GM12801 (cell line): ENCODE measurements around the gene SEMA4D.

Experiments
- CTCF ChIP-seq: IDR thresholded peaks from one replicate; pipeline ENCODE4 v1.5.1; 2011; ENCODE audit warnings: control low read depth; ENCODE audit not compliant: insufficient read length; ENCODE audit errors: extremely low read depth

The SEMA4D gene

GRCh38 chr9:89408628-89409101, 89.2 kb downstream of the SEMA4D start:
- TF ChIP-seq CTCF = no peak

- TF ChIP-seq CTCF = no peak
Measured at GRCh38 chr9:89407070-89407469, 90.8 kb downstream of the SEMA4D start.

GRCh38 chr9:89405826-89406225, 92.1 kb downstream of the SEMA4D start:
- no peak for TF ChIP-seq CTCF

- no peak for TF ChIP-seq CTCF
Measured at GRCh38 chr9:89404074-89404473, 93.8 kb downstream of the SEMA4D start.

GRCh38 chr9:89402695-89403427, 95.1 kb downstream of the SEMA4D start:
- no peak for TF ChIP-seq CTCF

- TF ChIP-seq CTCF = no peak
Measured at GRCh38 chr9:89400403-89401116, 97.4 kb downstream of the SEMA4D start.

GRCh38 chr9:89398621-89399020, 99.3 kb downstream of the SEMA4D start:
- TF ChIP-seq CTCF = no peak
